Fibroblast of skin of left biceps (primary cell): ENCODE results near the gene ZNF563.

ENCODE experiments used
- DNase-seq, 2 experiments: peaks; one replicate each; pipeline ENCODE4 v3.0.0-alpha.2; 2013; ENCODE audit warnings: low read depth in 2 of 2

Gene ZNF563

DNA sequence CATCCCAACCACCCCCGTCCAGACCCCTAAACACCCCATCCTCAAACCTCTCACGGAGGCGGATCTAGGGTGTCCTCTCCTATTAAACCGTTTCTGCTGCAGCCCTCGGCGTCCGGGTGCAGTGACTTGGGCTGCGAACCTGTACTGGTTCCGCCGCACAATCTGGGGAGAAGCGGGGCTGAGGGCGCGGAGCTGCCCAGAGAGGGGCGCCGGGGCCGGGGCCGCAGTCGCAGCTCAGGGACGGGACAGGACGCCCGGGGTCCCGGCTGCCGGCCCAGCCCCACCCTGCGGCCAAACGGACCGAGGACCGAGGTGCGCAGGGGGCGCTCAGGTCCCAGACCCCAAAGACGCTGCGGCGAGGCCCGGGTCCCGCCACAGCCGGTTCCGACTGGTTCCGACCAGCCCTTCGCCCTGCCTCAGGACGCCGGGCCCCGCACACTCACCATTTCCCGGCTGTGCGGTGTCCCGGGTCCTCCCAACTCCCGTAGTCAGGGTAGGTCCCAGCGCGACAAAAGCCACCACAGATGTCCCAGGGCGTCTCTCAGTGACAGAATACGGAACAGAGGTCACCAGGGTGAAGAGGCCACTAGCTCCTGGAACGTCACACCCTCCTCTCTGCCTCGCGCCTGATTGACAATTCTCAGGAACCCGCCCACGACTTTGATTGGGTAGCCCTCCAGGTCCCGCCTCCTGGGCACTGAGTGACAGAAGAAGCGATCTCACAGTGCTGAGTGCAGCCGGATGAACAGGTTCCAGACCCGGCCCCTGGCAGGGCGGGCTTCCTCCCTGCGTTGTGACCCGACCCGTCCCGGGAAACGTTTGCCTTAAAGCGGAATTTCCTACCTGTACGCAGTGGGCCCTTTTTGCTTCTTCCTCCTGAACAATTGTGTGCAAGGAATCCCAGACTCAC, 38.9 kb downstream of the ZNF563 start, which contains the start of gene ZNF44:
Gene ZNF44, minus strand, starts transcription at position 635 of the 910 bp plus-strand sequence. Its CDS starts 189 bp downstream, at position 446.
- peak; percentile 70 to 78 for DNase-seq

DNA sequence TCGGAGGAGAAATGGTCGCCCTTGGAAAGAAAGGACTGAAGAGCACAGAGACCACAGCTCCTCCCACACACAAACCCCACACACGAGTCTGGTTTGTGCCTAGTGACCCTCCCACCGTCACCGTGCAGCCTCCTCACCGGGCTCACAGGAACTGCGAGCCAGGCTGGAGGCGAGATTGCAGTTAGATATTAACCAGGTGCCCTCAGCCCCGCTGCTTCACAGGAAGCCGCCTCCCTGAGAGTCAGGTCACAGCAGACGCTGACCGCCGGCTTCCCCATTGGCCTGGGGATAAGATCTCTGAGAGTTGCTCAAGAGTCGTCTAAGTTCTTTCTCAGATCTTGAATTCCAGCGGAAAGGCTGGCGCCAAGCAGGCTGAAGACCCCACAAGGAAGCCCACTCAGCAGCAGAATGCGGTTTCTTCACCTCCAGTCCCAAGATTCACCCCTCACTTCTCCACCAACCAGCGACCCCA, 39.6 kb downstream of the ZNF563 start:
- no peak for DNase-seq

GRCh38 chr19:12289790-12290065, 43.7 kb downstream of the ZNF563 start:
- DNase-seq: no peak

GRCh38 chr19:12287958-12288500, 45.4 kb downstream of the ZNF563 start:
- DNase-seq: no peak

GRCh38 chr19:12284631-12285030, 48.8 kb downstream of the ZNF563 start:
- no peak for DNase-seq

- no peak for DNase-seq
These were observed 49.2 kb downstream of the ZNF563 start for GRCh38 chr19:12284226-12284625.

DNA sequence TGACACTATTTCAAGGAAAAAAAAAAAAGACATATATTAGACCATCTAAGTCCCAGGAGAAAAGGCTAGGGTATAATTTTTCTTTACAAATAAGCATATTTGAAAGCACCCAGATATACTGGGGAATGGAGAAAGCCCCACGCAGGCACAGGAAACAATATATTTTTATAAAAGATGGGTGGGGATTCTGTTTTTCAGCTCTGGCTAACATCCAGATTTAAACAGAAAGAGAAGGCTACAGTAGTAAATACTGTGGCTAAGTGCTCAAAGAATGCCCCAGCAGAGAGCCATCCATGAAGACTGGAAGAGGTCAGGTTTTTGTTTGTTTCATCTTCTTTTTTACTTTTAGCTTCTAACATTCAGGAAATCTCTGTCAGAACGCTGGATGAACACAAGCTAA, 54.7 kb downstream of the ZNF563 start:
- DNase-seq: no peak

DNA sequence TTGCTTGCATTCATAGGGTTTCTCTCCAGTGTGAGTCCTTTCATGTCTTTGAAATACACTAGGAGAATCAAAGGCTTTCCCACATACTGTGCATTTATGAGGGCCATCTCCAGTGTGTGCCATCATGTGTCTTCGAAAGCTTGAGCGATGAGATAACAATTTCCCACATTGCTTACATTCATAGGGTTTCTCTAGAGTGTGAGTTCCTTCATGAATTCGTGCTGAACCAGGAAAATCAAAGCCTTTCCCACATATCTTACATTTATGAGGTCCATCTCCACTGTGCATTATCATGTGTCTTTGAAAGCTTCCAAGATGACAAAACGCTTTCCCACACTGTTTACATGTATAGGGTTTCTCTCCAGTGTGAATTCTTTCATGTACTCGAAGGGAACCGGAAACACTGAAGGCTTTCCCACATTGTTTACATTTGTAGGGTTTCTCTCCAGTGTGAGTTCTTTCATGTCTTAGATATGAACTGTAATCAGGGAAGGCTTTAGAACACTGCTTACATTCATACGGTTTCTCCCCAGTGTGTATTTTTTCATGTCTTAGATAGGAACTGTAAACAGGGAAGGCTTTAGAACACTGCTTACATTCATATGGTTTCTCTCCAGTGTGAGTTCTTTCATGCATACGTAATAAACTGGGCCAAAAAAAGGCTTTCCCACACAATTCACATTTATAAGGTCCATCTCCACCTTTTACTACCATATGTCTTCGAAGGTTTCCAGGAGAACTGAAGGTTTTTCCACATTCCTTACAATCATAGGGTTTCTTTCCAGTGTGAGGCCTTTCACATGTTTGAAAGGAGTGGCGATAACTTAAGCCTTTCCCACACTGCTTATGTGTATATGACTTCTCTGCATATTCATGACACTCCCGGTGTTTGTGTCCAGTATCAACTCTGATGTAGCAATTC, 60.2 kb downstream of the ZNF563 start:
- DNase-seq: no peak

GRCh38 chr19:12272386-12272785, 61.0 kb downstream of the ZNF563 start:
- no peak for DNase-seq

DNA sequence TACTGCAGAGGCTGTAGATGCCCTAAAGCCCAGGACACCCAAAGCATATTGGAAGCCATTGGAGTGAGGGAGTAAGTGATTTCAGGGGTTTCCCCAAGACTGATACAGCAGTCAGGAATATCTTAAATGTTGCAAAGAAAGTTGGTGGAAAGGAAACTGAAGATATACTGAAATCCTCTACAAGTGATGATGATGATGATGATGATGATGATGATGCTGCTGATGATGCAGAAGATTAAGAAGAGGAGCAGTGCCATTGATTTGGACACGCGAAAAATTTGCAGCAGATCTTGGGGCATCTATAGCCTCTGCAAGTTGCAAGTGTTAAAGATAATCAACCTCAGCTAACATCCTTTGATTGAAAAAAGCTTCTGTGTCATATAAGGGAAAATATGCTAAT, 62.6 kb downstream of the ZNF563 start:
- no peak for DNase-seq
